SH-SY5Y (cell line): Measurements from ENCODE around the gene SHROOM4.

ENCODE experiments used
- GATA2 ChIP-seq: IDR thresholded peaks from 2 replicates; pipeline ENCODE4 v1.6.1; 2011; ENCODE audit warnings: mild to moderate bottlenecking, low read depth, low read length
- GATA3 ChIP-seq: IDR thresholded peaks from 2 replicates; pipeline ENCODE4 v1.6.1; 2011; ENCODE audit warnings: low read depth, mild to moderate bottlenecking, low read length, moderate library complexity

DNA sequence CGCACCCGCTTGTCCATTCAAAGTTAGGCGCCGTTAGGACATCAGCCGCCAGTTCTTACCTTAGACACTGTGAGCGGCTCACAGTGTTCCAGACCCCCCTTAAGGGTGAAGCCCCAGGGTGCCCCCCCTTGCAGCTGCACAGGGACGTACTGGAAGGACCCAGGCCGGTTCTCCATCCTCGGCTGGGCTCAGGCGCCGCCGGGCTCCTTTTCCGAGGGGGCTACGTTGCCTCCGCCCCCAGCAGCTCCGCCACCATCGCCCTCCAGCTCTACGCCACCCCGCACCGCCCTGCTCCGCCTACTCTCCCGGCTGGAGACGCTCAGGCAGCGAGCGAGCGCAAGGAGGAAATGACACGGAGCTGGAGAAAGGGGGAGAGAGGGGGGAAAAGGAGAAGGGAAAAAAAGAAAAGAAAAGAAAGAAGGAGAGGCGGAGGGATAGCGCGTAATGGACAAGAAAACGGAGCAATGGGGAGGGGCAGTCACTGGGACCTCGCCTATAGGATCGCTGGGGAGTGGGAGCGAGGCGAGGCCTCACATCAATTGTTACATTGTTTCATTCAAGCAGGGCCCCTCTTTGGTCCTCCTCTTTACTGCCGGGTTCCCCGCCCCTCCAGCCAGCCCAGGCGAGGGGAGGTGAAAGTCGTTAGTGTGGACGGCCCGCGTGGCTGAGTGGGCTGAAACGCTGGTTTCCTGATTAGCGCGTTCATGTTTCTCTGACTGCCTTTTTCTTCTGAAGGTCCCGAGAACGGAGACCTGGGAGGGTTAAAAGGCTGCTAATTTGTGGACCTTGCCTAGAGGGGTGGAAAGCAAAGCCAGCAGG, at the start of gene SHROOM4:
- TF ChIP-seq GATA3 (no peak), GATA2 (no peak)
